Aorta (tissue), 5 donors: Measurements from ENCODE around the gene DISC1. TPM values are rescaled to one million over a fixed set of nuclear protein-coding genes. Genes with fewer than 3 reads are reported as not detected.
A peak's percentile ranks its signal among the peaks of the same experiment; 100 is the strongest.

ENCODE experiments used
- ATAC-seq: fragments of 200-7000 bp; cut with Tn5 transposase; one replicate; pipeline ENCODE4 v1.9.1; 2022; ENCODE audit warnings: moderate library complexity; ENCODE audit not compliant: low FRiP score
- DNase-seq, 2 donors: peaks; one replicate each; pipeline ENCODE4 v3.0.0-alpha.2; 2020
- H3K27ac ChIP-seq, 2 donors: one replicate each; pipeline ENCODE4 v1.5.1; 2013; ENCODE audit warnings: low read length in 2 of 2, mild to moderate bottlenecking in 2 of 2, moderate library complexity in 2 of 2, control low read depth in 1 of 2, inconsistent platforms in 1 of 2, low read depth in 1 of 2
- H3K27me3 ChIP-seq, 2 donors: one replicate each; pipeline ENCODE4 v1.6.1; 2013; ENCODE audit warnings: control low read depth in 1 of 2, low read length in 1 of 2, mild to moderate bottlenecking in 1 of 2, moderate library complexity in 1 of 2; ENCODE audit not compliant: insufficient read depth in 2 of 2, control insufficient read depth in 1 of 2
- H3K36me3 ChIP-seq, 2 donors: one replicate each; pipeline ENCODE4 v1.6.1; 2013; ENCODE audit warnings: control low read depth in 1 of 2, low read length in 1 of 2, mild to moderate bottlenecking in 1 of 2; ENCODE audit not compliant: insufficient read depth in 2 of 2, control insufficient read depth in 1 of 2
- H3K4me1 ChIP-seq, 2 donors: one replicate each; pipeline ENCODE4 v1.6.1; 2013; ENCODE audit warnings: low read length in 2 of 2, control low read depth in 1 of 2, mild to moderate bottlenecking in 1 of 2, moderate library complexity in 1 of 2; ENCODE audit not compliant: insufficient read depth in 2 of 2, control insufficient read depth in 1 of 2
- H3K4me3 ChIP-seq, 2 donors: one replicate each; pipeline ENCODE4 v1.5.1; 2013; ENCODE audit warnings: low read length in 2 of 2, control low read depth in 1 of 2, mild to moderate bottlenecking in 1 of 2
- H3K9me3 ChIP-seq: one replicate; pipeline ENCODE4 v1.6.1; 2013; ENCODE audit warnings: mild to moderate bottlenecking, low read length; ENCODE audit not compliant: control insufficient read depth
- WGBS, 2 donors: extraction: QIAGEN DNeasy Blood & Tissue Kit; methylation state at CpG; one replicate each; pipeline ENCODE4 v1.1.7; 2013; 5-methylcytosine and 5-hydroxymethylcytosine counted together
- intact Hi-C, 2 donors: fragments of 100-400 bp; cut with DNase I; formaldehyde crosslinking; loops; one replicate each; pipeline versions ENCODE4 v1.14.2 to v1.15.0; 2022
- polyA plus RNA-seq, 2 donors: library from polyadenylated mRNA; stranded (reverse); fragments of 200-250 nt; gene quantifications; one replicate each; pipeline ENCODE4 v1.2.3, GENCODE V29; 2013
- total RNA-seq, 2 donors: library from RNA; stranded (reverse); fragmentation: NEBNext Ultra II Directional; extraction: Animal tissue kit (Norgen Biotek cat#: 25700); gene quantifications; one replicate each; pipeline ENCODE4 v1.2.1, GENCODE V29; 2021
- donor health status: healthy with polysubstance abuse.
- donor health status: Bipolar disorder and iron deficiency.
- donor health status: DM: no; HTN: no; CAD: no.
- donor health status: DM: no; HTN: no; CAD: no.
- donor health status: DM: yes; HTN: yes; CAD: no.

The DISC1 gene
- total and polyA plus RNA-seq, 4 donors: 0.64 to 31.7 (median 6.0) TPM

DNA sequence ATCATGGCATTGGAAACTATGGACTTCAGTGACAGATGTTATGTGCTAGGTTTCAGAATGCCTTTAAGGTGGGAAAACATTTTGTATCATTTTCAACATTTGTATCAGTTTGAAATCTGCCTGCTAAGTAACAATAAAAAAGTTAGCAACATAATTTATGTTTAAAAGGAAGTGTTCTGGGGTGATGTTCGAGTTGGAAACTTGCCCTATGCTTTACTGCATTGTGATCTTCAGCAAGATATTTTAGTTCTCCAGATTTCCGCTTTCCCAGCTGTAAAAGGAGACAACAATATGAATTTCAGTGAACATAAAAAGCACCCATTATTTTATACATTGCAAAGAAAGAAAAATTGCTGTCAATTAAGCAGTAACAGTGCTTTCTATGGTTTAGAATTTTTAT lies 187.4 kb downstream of the DISC1 start:
- no peaks in the 10 kb centered on the region for H3K27me3 ChIP-seq
- H3K27ac ChIP-seq: no peak overlapping the region
- ATAC-seq: no peak
- DNase-seq: no peak
- no peak overlapping the region for H3K4me3 ChIP-seq
- no peaks in the 10 kb centered on the region for H3K36me3 ChIP-seq
- WGBS, 2 donors: 81 to 83% methylated on average over 2 of the region's 2 CpGs
- no peaks in the 10 kb centered on the region for H3K4me1 ChIP-seq
- no peaks in the 10 kb centered on the region for H3K9me3 ChIP-seq
- intact Hi-C loops: no loop called here

DNA sequence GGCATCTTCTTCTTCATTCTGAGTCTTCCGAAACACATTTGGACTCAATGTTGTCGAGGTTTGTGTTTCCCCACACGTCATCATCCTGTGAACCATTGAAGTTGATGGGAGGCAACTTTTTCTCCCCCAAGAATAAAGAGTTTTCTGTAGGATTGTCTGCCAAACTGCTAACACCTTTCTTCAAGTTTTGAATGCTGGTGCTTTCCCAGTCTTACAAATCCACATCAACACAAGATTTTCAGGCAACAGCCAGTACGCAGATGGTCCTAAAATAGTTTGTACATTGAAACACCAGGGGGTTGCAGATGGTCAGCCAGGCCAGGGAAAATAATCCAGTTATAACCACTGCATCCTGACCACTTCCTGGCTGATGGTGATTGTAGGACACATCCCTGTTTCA lies 187.9 kb downstream of the DISC1 start:
- 76 to 80% methylated on average over 4 of the region's 4 CpGs for WGBS, 2 donors
- Histone ChIP-seq H3K36me3 (no peaks in the 10 kb centered on the region), H3K4me1 (no peaks in the 10 kb centered on the region), H3K27ac (no peak overlapping the region), H3K9me3 (no peaks in the 10 kb centered on the region), H3K27me3 (no peaks in the 10 kb centered on the region), H3K4me3 (no peak overlapping the region)
- no peak for DNase-seq
- ATAC-seq: no peak
- intact Hi-C loops: no loop called here

DNA sequence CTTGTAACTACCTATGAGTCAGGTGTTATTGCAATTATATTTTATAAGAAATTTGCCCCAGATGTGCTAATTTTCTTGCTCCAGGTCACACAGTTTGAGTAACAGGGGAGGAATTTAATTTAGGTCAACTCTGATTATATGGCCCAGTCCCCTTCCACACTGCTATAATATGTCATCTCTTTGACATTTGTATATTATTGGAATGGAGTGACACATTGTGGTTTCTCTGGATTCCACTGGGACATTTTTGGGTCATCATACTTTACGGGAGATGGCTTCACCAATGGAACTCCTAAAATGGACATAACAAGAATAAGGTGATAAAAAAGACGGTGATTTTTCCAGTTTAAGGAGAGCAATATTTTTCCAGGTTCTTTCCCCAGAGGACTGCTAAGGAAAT lies 191.2 kb downstream of the DISC1 start:
- H3K4me3 ChIP-seq: no peak overlapping the region
- 79 to 84% methylated on average over 2 of the region's 2 CpGs for WGBS, 2 donors
- ATAC-seq: no peak
- intact Hi-C loops: no loop called here
- DNase-seq: no peak
- H3K27ac ChIP-seq: no peak overlapping the region
- no peaks in the 10 kb centered on the region for H3K4me1 ChIP-seq
- no peaks in the 10 kb centered on the region for H3K27me3 ChIP-seq
- H3K36me3 ChIP-seq: no peaks in the 10 kb centered on the region
- H3K9me3 ChIP-seq: no peaks in the 10 kb centered on the region

DNA sequence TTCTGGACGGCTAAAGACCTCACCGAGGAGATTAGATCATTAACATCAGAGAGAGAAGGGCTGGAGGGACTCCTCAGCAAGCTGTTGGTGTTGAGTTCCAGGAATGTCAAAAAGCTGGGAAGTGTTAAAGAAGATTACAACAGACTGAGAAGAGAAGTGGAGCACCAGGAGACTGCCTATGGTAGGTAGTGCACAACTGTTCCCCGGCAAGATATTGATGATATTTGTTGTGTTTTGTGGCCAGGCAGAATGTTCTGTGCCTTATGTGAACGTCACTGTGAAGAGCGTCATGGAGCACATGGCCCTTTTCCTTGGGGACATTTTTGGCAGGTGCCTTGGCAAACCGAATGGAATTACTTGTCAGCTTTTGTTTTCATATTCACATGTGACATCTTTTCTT lies 191.7 kb downstream of the DISC1 start:
- ATAC-seq (no peak), DNase-seq (no peak)
- Histone ChIP-seq H3K27ac (no peak overlapping the region), H3K4me3 (no peak overlapping the region), H3K9me3 (no peaks in the 10 kb centered on the region), H3K36me3 (no peaks in the 10 kb centered on the region), H3K4me1 (no peaks in the 10 kb centered on the region), H3K27me3 (no peaks in the 10 kb centered on the region)
- 29 to 35% methylated on average over 6 of the region's 6 CpGs for WGBS, 2 donors
- intact Hi-C loops: no loop called here

DNA sequence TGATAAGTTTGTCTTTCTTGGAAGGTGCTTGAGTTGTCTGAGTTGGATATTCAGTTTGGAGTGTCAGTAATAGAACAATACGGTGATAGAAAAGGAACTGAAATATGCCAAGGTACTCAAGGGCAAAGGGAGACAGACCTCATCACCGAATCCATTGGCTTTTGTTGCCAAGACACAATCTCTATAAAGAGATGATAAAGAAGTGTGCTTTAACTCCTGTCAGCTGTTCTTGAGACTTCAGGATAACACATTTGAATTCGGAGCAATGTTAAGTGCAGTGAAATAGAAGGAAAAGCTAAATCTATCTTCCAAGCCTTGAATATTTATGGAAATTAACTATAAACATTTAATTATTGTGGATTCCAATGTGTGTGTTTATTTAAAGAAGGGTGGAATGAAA lies 194.7 kb downstream of the DISC1 start:
- Histone ChIP-seq H3K4me3 (no peak overlapping the region), H3K27me3 (no peaks in the 10 kb centered on the region)
- 83 to 85% methylated on average over 3 of the region's 3 CpGs for WGBS, 2 donors

DNA sequence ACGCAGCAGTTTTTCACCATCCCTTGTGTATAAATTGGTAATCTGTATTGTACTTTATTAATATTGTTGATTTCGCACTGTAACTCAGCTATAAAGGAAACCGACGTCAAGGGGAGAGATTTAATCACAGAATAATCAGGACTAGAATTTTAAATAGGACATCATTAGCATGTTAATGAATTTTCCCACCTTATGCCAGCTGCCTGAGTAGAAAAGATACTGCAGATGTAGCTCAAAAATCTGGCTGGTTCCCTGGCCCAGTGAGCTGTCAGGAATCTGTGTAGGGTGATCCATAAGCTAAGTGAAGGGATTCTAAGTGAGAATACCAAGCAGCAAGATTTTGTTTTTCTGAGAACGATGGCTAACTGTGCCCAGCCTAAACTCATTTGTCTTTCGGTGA lies 195.5 kb downstream of the DISC1 start:
- WGBS, 2 donors: 89 to 91% methylated on average over 6 of the region's 6 CpGs
- Histone ChIP-seq H3K9me3 (no peaks in the 10 kb centered on the region), H3K4me1 (no peaks in the 10 kb centered on the region), H3K27ac (no peak overlapping the region), H3K27me3 (no peaks in the 10 kb centered on the region), H3K36me3 (no peaks in the 10 kb centered on the region), H3K4me3 (no peak overlapping the region)
- DNase-seq (no peak), ATAC-seq (no peak)
- intact Hi-C loops: no loop called here

More for the DNA sequence above, 194.7 kb downstream of the DISC1 start:
- H3K27ac ChIP-seq: no peak overlapping the region
- DNase-seq (no peak), ATAC-seq (no peak)
- no peaks in the 10 kb centered on the region for H3K9me3 ChIP-seq
- intact Hi-C loops: no loop called here
- H3K4me1 ChIP-seq: no peaks in the 10 kb centered on the region
- no peaks in the 10 kb centered on the region for H3K36me3 ChIP-seq

DNA sequence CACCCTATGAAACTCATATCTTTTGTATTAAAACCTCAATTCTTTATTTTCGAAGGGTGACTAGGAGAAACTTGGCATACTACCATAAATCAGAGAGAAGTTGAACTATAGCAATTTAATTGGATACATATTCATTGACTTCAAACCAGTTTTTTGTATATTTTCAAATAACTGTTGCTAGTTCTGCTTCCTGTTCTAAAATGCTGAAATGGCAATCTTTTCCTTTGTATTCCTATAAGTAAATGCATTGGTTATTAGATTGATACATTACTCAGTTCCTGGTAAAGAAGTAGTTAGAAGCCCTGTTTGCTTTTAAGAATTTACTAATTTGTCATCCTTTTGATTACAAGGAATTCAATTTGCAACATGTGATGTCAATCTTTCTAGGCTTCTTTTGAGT lies 200.0 kb downstream of the DISC1 start:
- no peaks in the 10 kb centered on the region for H3K4me1 ChIP-seq
- H3K4me3 ChIP-seq: no peak overlapping the region
- WGBS, 2 donors: 95 to 98% methylated on average over 1 of the region's 1 CpG

DNA sequence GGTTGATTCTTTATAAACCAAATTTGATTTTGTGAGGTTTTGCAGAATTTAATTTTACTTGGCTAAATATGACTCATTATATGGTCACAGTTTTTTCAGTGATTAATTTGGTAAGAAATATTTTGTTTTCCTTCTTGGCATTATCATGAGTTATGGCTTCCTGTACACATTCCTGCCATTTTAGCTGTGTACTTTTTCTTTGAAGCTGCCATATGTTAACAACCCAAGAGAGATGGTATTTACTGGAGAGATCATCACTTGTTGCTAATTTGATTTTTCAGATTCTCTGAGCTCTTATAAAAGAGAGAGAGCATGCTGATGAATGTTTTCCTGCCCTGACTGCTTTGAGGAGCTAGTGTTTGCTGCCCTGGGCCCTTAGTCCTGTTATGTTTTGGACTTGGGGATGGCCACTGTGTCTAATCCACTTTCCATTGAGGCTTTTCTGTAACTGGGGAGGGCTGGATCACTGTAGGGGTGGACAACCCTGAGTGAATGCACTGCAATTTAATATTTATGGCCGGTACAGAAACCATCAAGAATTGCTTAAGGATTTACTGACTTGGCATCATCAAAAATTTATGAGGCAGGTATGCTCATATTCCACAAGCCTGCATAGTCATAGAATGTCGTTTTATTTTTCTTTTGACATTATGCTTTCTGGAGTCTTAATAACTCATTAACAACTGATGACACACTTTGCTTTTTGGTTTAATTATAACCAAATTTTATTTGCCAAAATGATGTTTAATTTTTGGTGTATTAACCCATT lies 200.9 kb downstream of the DISC1 start:
- Histone ChIP-seq H3K36me3 (no peaks in the 10 kb centered on the region), H3K4me1 (no peaks in the 10 kb centered on the region), H3K9me3 (no peaks in the 10 kb centered on the region), H3K4me3 (no peak overlapping the region), H3K27me3 (no peaks in the 10 kb centered on the region), H3K27ac (peak overlapping the region in 1 of 2 donors; percentile 49)
- intact Hi-C loops: no loop called here
- no peak for DNase-seq
- WGBS, 2 donors: 35 to 64% methylated on average over 2 of the region's 2 CpGs
- ATAC-seq: no peak

More for the DNA sequence above, 200.0 kb downstream of the DISC1 start:
- H3K27ac ChIP-seq: no peak overlapping the region
- no peaks in the 10 kb centered on the region for H3K9me3 ChIP-seq
- ATAC-seq: no peak
- H3K36me3 ChIP-seq: no peaks in the 10 kb centered on the region
- no peaks in the 10 kb centered on the region for H3K27me3 ChIP-seq
- intact Hi-C loops: no loop called here
- no peak for DNase-seq

DNA sequence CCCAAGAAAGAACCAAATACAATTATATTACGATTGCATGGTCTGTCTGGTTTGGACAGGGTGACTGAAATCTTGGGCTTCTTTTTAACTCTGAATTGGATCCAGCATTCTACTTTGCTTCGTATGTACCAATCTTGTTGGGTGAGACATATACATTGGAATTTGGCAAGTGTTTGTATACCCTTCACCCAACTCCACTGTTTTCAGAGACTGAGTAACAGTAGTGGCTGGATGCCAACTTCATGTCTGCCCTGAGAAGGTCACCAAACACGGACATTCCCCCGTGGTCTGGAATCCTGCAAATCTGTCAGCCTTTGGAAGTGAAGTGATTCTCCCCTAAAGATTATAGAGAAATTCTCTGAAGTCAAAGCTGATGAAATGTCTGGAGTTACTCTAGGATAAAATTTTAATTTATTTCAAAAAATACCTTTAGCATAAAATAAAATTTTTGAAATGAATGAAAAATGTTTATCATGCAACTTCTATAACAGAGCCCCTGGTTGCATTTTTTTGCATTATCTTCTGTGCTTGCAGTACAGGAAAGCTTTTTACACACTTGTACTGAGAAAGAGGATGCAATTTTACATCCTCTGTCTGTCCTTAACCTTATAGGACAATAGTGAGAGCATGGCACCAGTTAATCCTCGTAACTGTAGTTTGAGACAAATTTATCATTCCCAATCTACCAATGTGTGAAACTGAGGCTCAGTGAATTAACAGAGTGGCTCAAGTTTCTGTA lies 201.8 kb downstream of the DISC1 start:
- Histone ChIP-seq H3K27me3 (no peaks in the 10 kb centered on the region), H3K4me1 (no peaks in the 10 kb centered on the region)

More for the DNA sequence above, 201.8 kb downstream of the DISC1 start:
- WGBS, 2 donors: 21 to 24% methylated on average over 5 of the region's 5 CpGs
- H3K9me3 ChIP-seq: no peaks in the 10 kb centered on the region
- no peaks in the 10 kb centered on the region for H3K36me3 ChIP-seq
- ATAC-seq (no peak), DNase-seq (no peak)
- H3K27ac ChIP-seq: no peak overlapping the region
- no peak overlapping the region for H3K4me3 ChIP-seq
- intact Hi-C loops: no loop called here
